Measurements from ENCODE around the gene MTMR2.

MTMR2 gene

GRCh38 chr11:95884802-95885201 is 39.1 kb downstream of the MTMR2 start:
- TF ChIP-seq BACH2 (CRISPR knock-in tag; IDR thresholded peaks at IDR 0.05; ENCODE audit: borderline replicate concordance) (no peak), PATZ1 (CRISPR knock-in tag; IDR thresholded peaks at IDR 0.05; ENCODE audit: borderline replicate concordance) (no peak), ZNF70 (CRISPR knock-in tag; IDR thresholded peaks at IDR 0.05) (no peak)
- no peak for ATAC-seq

GRCh38 chr11:95884376-95884775 is 39.5 kb downstream of the MTMR2 start:
- ATAC-seq, result no peak
- TF ChIP-seq CSDC2 (CRISPR knock-in tag; IDR thresholded peaks at IDR 0.05) (no peak), TSHZ2 (CRISPR knock-in tag; IDR thresholded peaks at IDR 0.05) (no peak), SNAI2 (CRISPR knock-in tag; IDR thresholded peaks at IDR 0.05) (no peak), CREB5 (CRISPR knock-in tag; IDR thresholded peaks at IDR 0.05; ENCODE audit: low read depth) (no peak), PPARA (CRISPR knock-in tag; IDR thresholded peaks at IDR 0.05; ENCODE audit: borderline replicate concordance) (no peak), ISL1 (CRISPR knock-in tag; IDR thresholded peaks at IDR 0.05) (no peak), ZNF70 (CRISPR knock-in tag; IDR thresholded peaks at IDR 0.05) (no peak), BACH2 (CRISPR knock-in tag; IDR thresholded peaks at IDR 0.05; ENCODE audit: borderline replicate concordance) (no peak), POU6F1 (CRISPR knock-in tag; IDR thresholded peaks at IDR 0.05; ENCODE audit: borderline replicate concordance, low read depth) (no peak), ZC3H10 (CRISPR knock-in tag; IDR thresholded peaks at IDR 0.05) (no peak), CSRNP3 (CRISPR knock-in tag; IDR thresholded peaks at IDR 0.05) (no peak)

- TF ChIP-seq ZFP30 (CRISPR knock-in tag; IDR thresholded peaks at IDR 0.05), result no peak
- no peak for TF ChIP-seq GLIS3 (CRISPR knock-in tag; IDR thresholded peaks at IDR 0.05)
- TF ChIP-seq POU6F1 (CRISPR knock-in tag; IDR thresholded peaks at IDR 0.05; ENCODE audit: borderline replicate concordance, low read depth), result no peak
- no peak for TF ChIP-seq ZFP3 (CRISPR knock-in tag; IDR thresholded peaks at IDR 0.05)
- TF ChIP-seq BACH2 (CRISPR knock-in tag; IDR thresholded peaks at IDR 0.05; ENCODE audit: borderline replicate concordance), result no peak
- TF ChIP-seq OSR1 (CRISPR knock-in tag; IDR thresholded peaks at IDR 0.05), result no peak
- no peak for TF ChIP-seq ZC3H10 (CRISPR knock-in tag; IDR thresholded peaks at IDR 0.05)
- no peak for TF ChIP-seq CREB5 (CRISPR knock-in tag; IDR thresholded peaks at IDR 0.05; ENCODE audit: low read depth)
- TF ChIP-seq TOX (CRISPR knock-in tag; IDR thresholded peaks at IDR 0.05; ENCODE audit: borderline replicate concordance), result no peak
- no peak for TF ChIP-seq ESRRG (CRISPR knock-in tag; IDR thresholded peaks at IDR 0.05)
- TF ChIP-seq ZNF8 (CRISPR knock-in tag; IDR thresholded peaks at IDR 0.05), result no peak
- no peak for TF ChIP-seq TSHZ2 (CRISPR knock-in tag; IDR thresholded peaks at IDR 0.05)
- TF ChIP-seq RARB (CRISPR knock-in tag; IDR thresholded peaks at IDR 0.05), result no peak
Measured at GRCh38 chr11:95883381-95883780, 40.5 kb downstream of the MTMR2 start.

More at GRCh38 chr11:95883381-95883780, 40.5 kb downstream of the MTMR2 start:
- no peak for ATAC-seq
